ENCODE data around the gene CTNNA2. TPM values are rescaled to one million over a fixed set of nuclear protein-coding genes. Genes with fewer than 3 reads are reported as not detected.

Gene CTNNA2
- total RNA-seq, 1 donor from 2014 or later, result 2.9 TPM

- no peak for TF ChIP-seq CTCF (conservative IDR thresholded peaks at IDR 0.05)
- Mint-ChIP-seq H3K27ac (ENCODE audit: unreplicated experiment) (no peak overlapping the region), H3K9me3 (peaks cover 7% of the 10 kb centered on the region), H3K4me3 (no peak overlapping the region), H3K36me3 (ENCODE audit: low read depth) (no peaks in the 10 kb centered on the region), H3K4me1 (no peaks in the 10 kb centered on the region), H3K27me3 (ENCODE audit: low read depth) (no peaks in the 10 kb centered on the region)
- DNase-seq (ENCODE audit: low read depth, low spot score), result no peak
Measured at GRCh38 chr2:79638954-79639353, 126.1 kb downstream of the CTNNA2 start.

GRCh38 chr2:79640001-79640400 is 127.2 kb downstream of the CTNNA2 start:
- H3K27ac Mint-ChIP-seq (ENCODE audit: unreplicated experiment), result no peak overlapping the region
- H3K27me3 Mint-ChIP-seq (ENCODE audit: low read depth), result no peaks in the 10 kb centered on the region
- H3K36me3 Mint-ChIP-seq (ENCODE audit: low read depth), result no peaks in the 10 kb centered on the region
- no peak overlapping the region for H3K4me3 Mint-ChIP-seq
- TF ChIP-seq CTCF (conservative IDR thresholded peaks at IDR 0.05), result no peak
- H3K4me1 Mint-ChIP-seq, result no peaks in the 10 kb centered on the region
- DNase-seq (ENCODE audit: low read depth, low spot score), result no peak
- H3K9me3 Mint-ChIP-seq, result peaks cover 5% of the 10 kb centered on the region

- H3K27me3 Mint-ChIP-seq (ENCODE audit: low read depth), result no peaks in the 10 kb centered on the region
- H3K4me1 Mint-ChIP-seq, result no peaks in the 10 kb centered on the region
- no peak overlapping the region for H3K27ac Mint-ChIP-seq (ENCODE audit: unreplicated experiment)
- peaks cover 13% of the 10 kb centered on the region for H3K9me3 Mint-ChIP-seq
- no peak for TF ChIP-seq CTCF (conservative IDR thresholded peaks at IDR 0.05)
- H3K4me3 Mint-ChIP-seq, result no peak overlapping the region
- DNase-seq (ENCODE audit: low read depth, low spot score), result no peak
- peaks cover 8% of the 10 kb centered on the region for H3K36me3 Mint-ChIP-seq (ENCODE audit: low read depth)
Measured at GRCh38 chr2:79649531-79649930, 136.7 kb downstream of the CTNNA2 start.

- H3K27ac Mint-ChIP-seq (ENCODE audit: unreplicated experiment), result no peak overlapping the region
- no peak overlapping the region for H3K4me3 Mint-ChIP-seq
- no peak for DNase-seq (ENCODE audit: low read depth, low spot score)
- H3K27me3 Mint-ChIP-seq (ENCODE audit: low read depth), result no peaks in the 10 kb centered on the region
- peaks cover 2% of the 10 kb centered on the region for H3K9me3 Mint-ChIP-seq
- H3K4me1 Mint-ChIP-seq, result no peaks in the 10 kb centered on the region
- H3K36me3 Mint-ChIP-seq (ENCODE audit: low read depth), result peaks cover 2% of the 10 kb centered on the region
- no peak for TF ChIP-seq CTCF (conservative IDR thresholded peaks at IDR 0.05)
Measured at GRCh38 chr2:79660557-79660956, 147.7 kb downstream of the CTNNA2 start.

- DNase-seq (ENCODE audit: low read depth, low spot score), result no peak
- no peak overlapping the region for H3K27ac Mint-ChIP-seq (ENCODE audit: unreplicated experiment)
- no peak for TF ChIP-seq CTCF (conservative IDR thresholded peaks at IDR 0.05)
- H3K36me3 Mint-ChIP-seq (ENCODE audit: low read depth), result no peaks in the 10 kb centered on the region
- H3K27me3 Mint-ChIP-seq (ENCODE audit: low read depth), result no peaks in the 10 kb centered on the region
- H3K9me3 Mint-ChIP-seq, result peaks cover 2% of the 10 kb centered on the region
- no peaks in the 10 kb centered on the region for H3K4me1 Mint-ChIP-seq
- no peak overlapping the region for H3K4me3 Mint-ChIP-seq
Measured at GRCh38 chr2:79665091-79665490, 152.2 kb downstream of the CTNNA2 start.

- no peak for TF ChIP-seq CTCF (conservative IDR thresholded peaks at IDR 0.05)
- no peaks in the 10 kb centered on the region for H3K36me3 Mint-ChIP-seq (ENCODE audit: low read depth)
- peaks cover 4% of the 10 kb centered on the region for H3K4me1 Mint-ChIP-seq
- no peaks in the 10 kb centered on the region for H3K27me3 Mint-ChIP-seq (ENCODE audit: low read depth)
- DNase-seq (ENCODE audit: low read depth, low spot score), result no peak
- no peak overlapping the region for H3K4me3 Mint-ChIP-seq
- no peak overlapping the region for H3K27ac Mint-ChIP-seq (ENCODE audit: unreplicated experiment)
- H3K9me3 Mint-ChIP-seq, result peaks cover 2% of the 10 kb centered on the region
Measured at GRCh38 chr2:79666430-79666829, 153.6 kb downstream of the CTNNA2 start.
